GM19043 (cell line): ENCODE results near the gene RPL39.
"Not testable (repeated sequence)": the region's sequence is repeated elsewhere in the genome, so short reads cannot be mapped to it uniquely, and the experiment has no call there.

Source experiments
- ATAC-seq: cut with Tn5 transposase; IDR thresholded peaks from one replicate; pipeline ENCODE4 v1.9.1; 2021; ENCODE audit warnings: low read depth; ENCODE audit not compliant: unreplicated experiment

RPL39 gene

GRCh38 chrX:119763836-119764387 is 27.5 kb downstream of the RPL39 start:
- no peak for ATAC-seq

DNA sequence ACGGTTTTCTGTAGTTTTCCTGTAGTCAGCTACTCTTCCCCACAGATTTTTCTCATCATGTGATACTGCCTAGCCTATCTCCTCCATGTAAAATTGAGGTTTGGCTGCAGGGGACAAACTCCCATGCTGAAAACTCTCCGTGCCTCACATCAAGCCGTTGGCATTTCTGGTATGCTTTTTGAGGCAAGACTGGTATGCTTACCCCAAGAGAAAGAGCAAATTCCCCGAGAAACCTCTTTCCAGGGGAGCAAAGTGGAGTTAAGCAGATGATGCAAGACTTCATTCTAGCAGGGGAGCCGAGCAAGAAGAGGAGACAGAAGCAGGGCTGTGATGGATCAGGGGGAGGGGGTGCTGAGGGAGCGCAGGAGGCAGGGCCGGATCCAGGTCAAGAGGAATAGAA is 28.2 kb downstream of the RPL39 start:
- no peak for ATAC-seq

- no peak for ATAC-seq
Measured at GRCh38 chrX:119762718-119763117, 28.7 kb downstream of the RPL39 start.

GRCh38 chrX:119760026-119760877 is 31.2 kb downstream of the RPL39 start:
- no peak for ATAC-seq

DNA sequence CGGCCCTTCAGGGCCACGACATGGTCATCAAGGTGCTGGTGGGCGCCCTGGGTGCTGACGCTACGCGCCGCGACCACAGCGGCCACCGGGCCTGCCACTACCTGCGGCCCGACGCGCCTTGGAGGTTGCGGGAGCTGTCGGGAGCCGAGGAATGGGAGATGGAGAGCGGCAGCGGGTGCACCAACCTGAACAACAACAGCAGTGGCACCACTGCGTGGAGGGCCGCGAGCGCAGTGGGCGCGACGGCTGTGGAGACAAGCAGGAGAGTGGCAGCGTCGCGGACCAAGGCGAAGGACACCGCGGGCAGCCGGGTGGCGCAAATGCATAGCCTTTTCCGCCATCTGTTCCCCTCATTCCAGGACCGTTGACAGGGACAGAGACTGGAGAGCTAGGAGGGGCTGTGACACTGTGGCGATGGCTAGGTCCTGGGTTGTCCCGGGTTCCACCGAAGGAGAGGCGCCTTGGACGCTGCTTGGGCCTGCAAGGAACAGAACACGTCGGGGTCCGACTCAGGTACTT is 32.1 kb downstream of the RPL39 start:
- ATAC-seq = no peak

- ATAC-seq = no peak
Measured at GRCh38 chrX:119758731-119759247, 32.6 kb downstream of the RPL39 start.

DNA sequence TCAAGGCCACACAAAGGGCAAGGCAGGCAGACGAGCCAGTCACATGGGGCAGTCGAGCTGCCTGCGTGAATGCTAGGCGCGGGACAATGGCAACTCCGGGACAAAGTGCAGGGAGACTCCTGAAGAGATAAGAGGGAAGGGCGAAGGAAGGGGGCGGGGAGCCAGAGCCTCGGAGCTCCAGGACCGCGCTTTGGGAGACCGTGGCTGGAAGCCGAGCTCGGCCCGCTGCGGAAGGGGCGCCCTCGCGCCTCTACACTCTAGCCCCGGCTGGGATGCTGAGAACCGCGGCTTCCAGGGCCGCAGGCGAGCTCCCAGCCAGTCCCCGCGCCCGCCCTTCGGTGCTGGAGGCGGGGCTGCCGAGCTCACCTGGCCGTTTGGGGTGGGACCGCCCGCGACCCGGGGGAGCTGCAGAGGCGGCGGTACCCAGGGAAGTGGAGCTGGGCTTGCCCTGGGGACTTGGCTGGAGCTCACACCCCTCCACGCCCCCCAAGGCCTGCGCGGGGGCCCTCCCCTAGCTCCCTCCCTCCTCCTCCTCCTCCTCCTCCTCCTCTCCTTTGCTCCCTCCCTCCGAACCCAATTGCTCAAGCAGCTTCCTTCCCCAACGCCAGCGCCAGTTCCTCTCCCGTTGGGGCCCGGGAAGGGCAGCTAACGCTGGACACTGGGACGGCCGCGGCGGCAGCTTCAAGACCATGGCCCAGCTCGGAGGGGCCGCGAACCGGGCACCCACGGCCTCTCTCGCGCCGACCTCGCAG is 33.3 kb downstream of the RPL39 start, which contains the start of gene SOWAHD:
Gene SOWAHD (plus strand): TSS at position 610 of the 752 bp plus-strand sequence. CDS start 80 bp downstream, at position 690.
- ATAC-seq = no peak

GRCh38 chrX:119757646-119757978 is 33.8 kb downstream of the RPL39 start:
- ATAC-seq = no peak

GRCh38 chrX:119756926-119757635 is 34.3 kb downstream of the RPL39 start:
- ATAC-seq = no peak

GRCh38 chrX:119755981-119756533 is 35.4 kb downstream of the RPL39 start:
- ATAC-seq = peak; percentile 57

DNA sequence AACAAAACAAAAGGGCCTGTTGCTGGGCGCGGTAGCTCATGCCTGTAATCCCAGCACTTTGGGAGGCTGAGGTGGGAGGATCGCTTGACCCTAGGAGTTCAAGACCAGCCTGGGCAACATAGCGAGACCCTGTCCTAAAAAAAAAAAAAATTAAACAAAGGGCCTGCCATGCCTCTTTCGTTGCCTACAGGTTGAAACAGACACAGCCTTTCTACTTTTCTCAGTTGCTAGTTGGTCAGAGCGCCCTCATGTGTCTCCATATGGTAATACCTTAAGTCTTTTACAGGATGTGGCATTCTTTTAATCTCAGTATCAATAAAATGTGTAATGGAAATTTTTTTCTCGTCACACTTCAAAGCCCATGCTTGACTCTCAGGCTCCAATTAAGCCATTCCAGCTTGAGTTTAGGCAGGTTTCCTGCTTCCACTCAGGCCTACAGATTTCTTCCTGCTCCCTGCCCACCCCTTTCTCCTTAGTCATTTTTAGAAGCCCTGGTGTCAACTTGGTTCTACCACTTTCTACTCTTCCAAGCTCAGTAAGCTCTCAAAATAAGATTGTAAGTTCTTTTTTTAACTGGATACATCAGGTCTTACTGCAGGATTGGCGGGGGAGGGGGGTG is 37.7 kb downstream of the RPL39 start:
- no peak for ATAC-seq

DNA sequence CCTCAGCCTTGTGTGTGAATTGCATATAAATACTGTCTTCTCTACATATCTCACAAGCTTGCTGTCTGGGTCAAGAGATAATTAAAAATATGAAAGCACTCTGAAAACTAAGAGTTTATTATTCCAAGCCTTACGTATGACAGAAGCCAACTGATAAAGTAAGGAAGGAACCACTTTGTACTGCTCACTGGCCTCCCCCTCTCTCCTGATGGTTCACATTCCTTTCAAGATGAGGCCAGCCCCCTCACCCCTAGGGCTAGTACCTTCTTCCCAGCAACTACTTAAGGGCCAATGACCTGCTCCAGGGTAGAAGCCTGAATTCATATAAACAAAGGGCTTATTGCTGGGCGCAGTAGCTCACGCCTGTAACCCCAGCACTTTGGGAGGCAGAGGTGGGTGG is 38.4 kb downstream of the RPL39 start:
- ATAC-seq = no peak

DNA sequence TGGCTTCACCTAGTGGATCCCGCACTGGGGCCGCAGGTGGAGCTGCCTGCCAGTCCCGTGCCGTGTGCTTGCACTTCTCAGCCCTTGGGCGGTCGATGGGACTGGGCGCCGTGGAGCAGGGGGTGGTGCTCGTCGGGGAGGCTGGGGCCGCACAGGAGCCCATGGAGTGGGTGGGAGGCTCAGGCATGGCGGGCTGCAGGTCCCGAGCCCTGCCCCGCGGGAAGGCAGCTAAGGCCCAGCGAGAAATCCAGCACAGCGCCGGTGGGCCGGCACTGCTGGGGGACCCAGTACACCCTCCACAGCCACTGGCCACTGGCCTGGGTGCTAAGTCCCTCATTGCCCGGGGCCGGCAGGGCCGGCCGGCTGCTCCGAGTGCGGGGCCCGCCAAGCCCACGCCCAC is 40.7 kb downstream of the RPL39 start:
- not testable (repeated sequence) for ATAC-seq

- not testable (repeated sequence) for ATAC-seq
Measured at GRCh38 chrX:119750131-119750530, 41.3 kb downstream of the RPL39 start.

DNA sequence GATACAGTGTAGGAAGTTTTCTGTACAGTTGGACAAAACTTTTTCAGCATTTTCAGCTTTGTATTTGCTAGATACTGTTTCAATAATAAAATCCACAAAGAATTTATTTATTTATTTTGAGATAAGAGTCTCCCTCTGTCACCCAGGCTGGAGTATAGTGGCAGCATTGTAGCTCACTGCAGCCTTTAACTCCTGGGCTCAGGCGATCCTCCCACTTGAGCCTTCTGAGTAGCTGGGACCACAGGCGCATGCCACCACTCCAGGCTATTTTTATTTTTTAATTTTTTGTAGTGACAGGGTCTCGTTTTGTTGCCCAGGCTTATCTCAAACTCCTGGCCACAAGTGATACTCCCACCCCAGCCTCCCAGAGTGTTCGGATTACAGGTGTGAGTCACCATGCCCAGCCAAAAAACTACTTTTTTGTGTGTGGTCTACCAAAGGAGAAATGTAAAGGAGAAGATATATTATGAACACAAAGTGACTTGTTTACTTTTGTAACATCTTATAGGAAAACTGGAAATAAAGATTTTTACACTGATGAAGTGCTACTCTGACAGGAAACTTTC is 46.1 kb downstream of the RPL39 start:
- no peak for ATAC-seq

GRCh38 chrX:119738742-119739141 is 52.7 kb downstream of the RPL39 start:
- ATAC-seq = no peak
